IMR-90 (cell line): ENCODE results near the gene SLC47A2. TPM values are rescaled to one million over a fixed set of nuclear protein-coding genes. Genes with fewer than 3 reads are reported as not detected.

Source experiments
- ATAC-seq: fragments of 200-7000 bp; cut with Tn5 transposase; 2 replicates; pipeline ENCODE4 v1.9.1; 2020; ENCODE audit warnings: low read depth, mild to moderate bottlenecking, moderate library complexity
- BruUV-seq: library from RNA; stranded (reverse); fragments of 400-500 nt; replicated peaks from 2 replicates; lab custom pipeline; 2021; lab: Mats Ljungman, UMichigan
- CTCF ChIA-PET: fragments of 300-600 bp; formaldehyde crosslinking; extraction: SDS; loops from one replicate; lab custom pipeline; 2021; ENCODE audit warnings: antibody characterized with exemption; lab: Yijun Ruan, JAX
- POLR2A ChIA-PET: fragments of 300-600 bp; sonication (Branson Sonifier 250); formaldehyde crosslinking; loops from one replicate; lab custom pipeline; 2022; ENCODE audit warnings: antibody characterized with exemption; ENCODE audit not compliant: unreplicated experiment; lab: Charles Lee
- DNase-seq: peaks from one replicate; pipeline ENCODE4 v3.0.0; 2013
- H2AFZ ChIP-seq: replicated peaks from 2 replicates; pipeline ENCODE3; 2013; ENCODE audit warnings: low read length, mild to moderate bottlenecking; ENCODE audit not compliant: poor library complexity
- H2AK5ac ChIP-seq: 2 replicates; pipeline ENCODE4 v1.6.1; 2013; ENCODE audit warnings: low read depth, low read length, inconsistent platforms
- H2AK9ac ChIP-seq: replicated peaks from 2 replicates; pipeline ENCODE3; 2013; ENCODE audit warnings: mild to moderate bottlenecking, low read depth, low read length, moderate library complexity; ENCODE audit not compliant: poor library complexity
- H2BK120ac ChIP-seq: 2 replicates; pipeline ENCODE4 v1.6.1; 2013; ENCODE audit warnings: low read depth, low read length, inconsistent platforms
- H2BK15ac ChIP-seq: 3 replicates; pipeline ENCODE4 v1.6.1; 2013; ENCODE audit warnings: low read depth, low read length, inconsistent platforms
- H2BK20ac ChIP-seq: 2 replicates; pipeline ENCODE4 v1.6.1; 2013; ENCODE audit warnings: low read depth, mild to moderate bottlenecking, inconsistent platforms, low read length, moderate library complexity
- H2BK5ac ChIP-seq: 2 replicates; pipeline ENCODE4 v1.6.1; 2013; ENCODE audit warnings: mild to moderate bottlenecking, low read depth, low read length, inconsistent platforms; ENCODE audit not compliant: poor library complexity, severe bottlenecking
- H3K14ac ChIP-seq: replicated peaks from 2 replicates; pipeline ENCODE4 v1.6.1; 2013; ENCODE audit warnings: low read depth, low read length, inconsistent platforms
- H3K18ac ChIP-seq: 2 replicates; pipeline ENCODE4 v1.6.1; 2013; ENCODE audit warnings: low read depth, low read length, control low read depth
- H3K23ac ChIP-seq: 2 replicates; pipeline ENCODE4 v1.6.1; 2013; ENCODE audit warnings: low read depth, low read length, inconsistent platforms
- H3K27ac ChIP-seq: 2 replicates; pipeline ENCODE4 v1.5.1; 2013; ENCODE audit warnings: mild to moderate bottlenecking, control low read depth, low read length; ENCODE audit not compliant: insufficient read depth
- H3K27me3 ChIP-seq: 2 replicates; pipeline ENCODE4 v1.6.1; 2013; ENCODE audit warnings: low read length; ENCODE audit not compliant: control insufficient read depth, insufficient read depth
- H3K36me3 ChIP-seq: 2 replicates; pipeline ENCODE4 v1.6.1; 2013; ENCODE audit warnings: low read length, mixed read lengths; ENCODE audit not compliant: control insufficient read depth, insufficient read depth
- H3K4ac ChIP-seq: 2 replicates; pipeline ENCODE4 v1.6.1; 2013; ENCODE audit warnings: low read depth, low read length, inconsistent platforms
- H3K4me1 ChIP-seq: 2 replicates; pipeline ENCODE4 v1.6.1; 2013; ENCODE audit warnings: low read length, mixed read lengths; ENCODE audit not compliant: control insufficient read depth, insufficient read depth
- H3K4me2 ChIP-seq: 2 replicates; pipeline ENCODE4 v1.6.1; 2013; ENCODE audit warnings: low read depth, mild to moderate bottlenecking, control low read depth, low read length, moderate library complexity
- H3K4me3 ChIP-seq: 2 replicates; pipeline ENCODE4 v1.5.1; 2013; ENCODE audit warnings: low read depth, mild to moderate bottlenecking, control low read depth, low read length, moderate library complexity; ENCODE audit not compliant: insufficient read depth
- H3K56ac ChIP-seq: 2 replicates; pipeline ENCODE4 v1.6.1; 2013; ENCODE audit warnings: low read length, inconsistent platforms; ENCODE audit not compliant: insufficient read depth; ENCODE audit errors: extremely low read depth
- H3K79me1 ChIP-seq, 2 experiments: 2 replicates each; pipeline ENCODE4 v1.6.1; 2013; ENCODE audit warnings: low read length in 2 of 2, inconsistent platforms in 1 of 2, low read depth in 1 of 2
- H3K9ac ChIP-seq: 2 replicates; pipeline ENCODE4 v1.6.1; 2013; ENCODE audit warnings: low read depth, low read length, control low read depth
- H3K9me1 ChIP-seq: 2 replicates; pipeline ENCODE4 v1.6.1; 2013; ENCODE audit warnings: low read length, inconsistent platforms; ENCODE audit not compliant: insufficient read depth
- H3K9me3 ChIP-seq: 2 replicates; pipeline ENCODE4 v1.6.1; 2013; ENCODE audit warnings: low read length; ENCODE audit not compliant: control insufficient read depth, insufficient read depth
- H4K20me1 ChIP-seq: 2 replicates; pipeline ENCODE4 v1.6.1; 2013; ENCODE audit warnings: low read length, inconsistent platforms; ENCODE audit not compliant: insufficient read depth
- H4K5ac ChIP-seq: 2 replicates; pipeline ENCODE4 v1.6.1; 2013; ENCODE audit warnings: mild to moderate bottlenecking, low read depth, low read length, control low read depth
- H4K8ac ChIP-seq, 2 experiments: 2 replicates each; pipeline ENCODE4 v1.6.1; 2013; ENCODE audit warnings: low read depth in 2 of 2, low read length in 2 of 2, control low read depth in 1 of 2, inconsistent platforms in 1 of 2
- H4K91ac ChIP-seq: 2 replicates; pipeline ENCODE4 v1.6.1; 2013; ENCODE audit warnings: low read depth, low read length, inconsistent platforms; ENCODE audit not compliant: insufficient read depth
- BHLHE40 ChIP-seq: fragments of 150-350 bp; IDR thresholded peaks from 2 replicates; pipeline ENCODE4 v1.6.1; 2016; ENCODE audit warnings: mild to moderate bottlenecking, low read depth, low read length
- CHD1 ChIP-seq: IDR thresholded peaks from 2 replicates; pipeline ENCODE4 v1.6.1; 2012; ENCODE audit warnings: low read depth, low read length, improper control_type of control experiment
- FOS ChIP-seq: fragments of 150-350 bp; IDR thresholded peaks from 2 replicates; pipeline ENCODE4 v1.6.1; 2016; ENCODE audit warnings: low read depth, low read length
- MAZ ChIP-seq: IDR thresholded peaks from 2 replicates; pipeline ENCODE4 v1.6.1; 2012; ENCODE audit warnings: low read depth, mild to moderate bottlenecking, low read length, improper control_type of control experiment, moderate library complexity, borderline replicate concordance
- MXI1 ChIP-seq: IDR thresholded peaks from 2 replicates; pipeline ENCODE4 v1.6.1; 2012; ENCODE audit warnings: low read depth, mild to moderate bottlenecking, low read length, moderate library complexity, borderline replicate concordance
- POLR2A ChIP-seq: IDR thresholded peaks from 2 replicates; pipeline ENCODE4 v1.6.1; 2012; ENCODE audit warnings: mild to moderate bottlenecking, low read depth, low read length
- RFX5 ChIP-seq: IDR thresholded peaks from 2 replicates; pipeline ENCODE4 v1.8.0; 2012; ENCODE audit warnings: low read depth, mild to moderate bottlenecking, low read length, moderate library complexity
- WGBS, 2 experiments: methylation state at CpG; one replicate each; pipeline versions ENCODE4 v1.1.5 to v1.1.7; 2013; ENCODE audit warnings: missing lambda C conversion rate in 2 of 2; ENCODE audit not compliant: insufficient read length in 1 of 2; ENCODE audit errors: extremely low coverage in 2 of 2; 5-methylcytosine and 5-hydroxymethylcytosine counted together
- dilution Hi-C: fragments of 300-500 bp; cut with HindIII; formaldehyde crosslinking; loops from one replicate; pipeline ENCODE4 v1.14.3; 2018; ENCODE audit warnings: low sequenced_read_pairs; ENCODE audit not compliant: unreplicated experiment
- in situ Hi-C: fragments of 300-500 bp; cut with MboI; formaldehyde crosslinking; loops from 3 replicates; pipeline ENCODE4 v1.14.3; 2019; ENCODE audit warnings: low sequenced_read_pairs, inconsistent platforms, mixed read lengths
- intact Hi-C: fragments of 100-400 bp; cut with micrococcal nuclease; formaldehyde crosslinking; loops from 2 replicates; pipeline ENCODE4 v1.10.0; 2022
- polyA plus RNA-seq, 3 experiments: library from polyadenylated mRNA; depleted of rRNA; stranded (reverse); fragments of >200 nt; gene quantifications; 2 replicates each; pipeline ENCODE4 v1.2.3, GENCODE V29; 2012; ENCODE audit warnings: low replicate concordance in 1 of 3
- total RNA-seq: library from RNA; depleted of rRNA; stranded (reverse); fragments of >200 nt; gene quantifications from 2 replicates; pipeline ENCODE4 v1.2.3, GENCODE V29; 2012
- TF ChIP-seq, protein P1 (sequence below): fragments of 150-350 bp; IDR thresholded peaks from 2 replicates; pipeline ENCODE4 v1.6.1; 2017; ENCODE audit warnings: mild to moderate bottlenecking, antibody characterized with exemption, low read length, low read depth

SLC47A2 gene
- total and polyA plus RNA-seq, 2 of the 4 experiments (the other 2 are of a cell fraction): not detected

DNA sequence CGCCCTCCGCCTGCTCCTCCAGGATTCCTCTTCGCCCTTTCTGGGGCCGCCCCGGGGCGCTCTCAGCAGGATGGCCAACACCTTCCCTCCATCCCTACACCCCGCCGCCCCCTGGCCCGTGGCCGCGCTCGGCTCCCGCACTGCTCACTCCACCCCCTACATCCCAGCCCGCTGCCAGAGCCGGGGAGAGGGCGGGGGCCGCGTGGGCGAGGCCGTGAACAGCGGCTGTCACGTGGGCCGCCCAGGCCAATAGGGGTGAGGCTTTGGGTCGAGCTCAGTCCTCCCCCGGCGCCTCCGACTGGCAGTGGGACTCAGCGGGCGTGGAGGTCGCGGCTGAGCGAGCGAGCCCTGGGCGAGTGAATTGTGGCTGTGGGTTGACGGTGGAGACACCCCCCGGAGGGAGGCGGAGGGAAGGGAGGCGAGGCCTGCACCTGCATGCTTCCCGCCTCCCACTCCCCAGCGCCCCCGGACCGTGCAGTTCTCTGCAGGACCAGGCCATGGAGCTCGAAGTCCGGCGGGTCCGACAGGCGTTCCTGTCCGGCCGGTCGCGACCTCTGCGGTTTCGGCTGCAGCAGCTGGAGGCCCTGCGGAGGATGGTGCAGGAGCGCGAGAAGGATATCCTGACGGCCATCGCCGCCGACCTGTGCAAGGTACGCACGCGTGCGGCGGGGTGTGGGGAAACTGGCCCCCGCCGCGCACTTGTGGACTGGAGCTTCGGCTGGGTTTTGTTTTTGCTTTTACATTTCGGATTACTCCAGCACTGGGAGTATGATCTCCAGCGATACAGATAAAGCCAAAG, 67.7 kb downstream of the SLC47A2 start, which contains the start of gene ALDH3A2:
ALDH3A2 (plus strand) TSS at position 277 of the 799 bp plus-strand sequence; CDS start at position 498, 221 bp downstream.
- in situ Hi-C loops: no loop called here
- Histone ChIP-seq H2BK5ac (peak within 1 kb of the TSS; percentile 63), H3K4me1 (peaks cover 8% of the 10 kb centered on the region), H2AFZ (peak within 1 kb of the TSS; percentile 97), H2AK5ac (0 out of 2 replicates have a peak within 1 kb of the TSS, but pooled peaks have one; percentile 21), H4K20me1 (peaks cover 6% of the 10 kb centered on the region; the same call in 1 of the 2 replicates), H3K14ac (peak within 1 kb of the TSS; percentile 88), H3K4ac (peak within 1 kb of the TSS; percentile 91), H3K27me3 (peaks cover 26% of the 10 kb centered on the region), H2BK120ac (peak within 1 kb of the TSS; percentile 82), H3K36me3 (no peaks in the 10 kb centered on the region; the same call in 1 of the 2 replicates), H3K56ac (0 out of 2 replicates have a peak within 1 kb of the TSS, but pooled peaks have one; percentile 19), H3K18ac (peak within 1 kb of the TSS; percentile 94), H4K5ac (peak within 1 kb of the TSS; percentile 97), H3K4me3 (peak within 1 kb of the TSS; percentile 72), H2BK20ac (peak within 1 kb of the TSS; percentile 50; the same call in 1 of the 2 replicates), H3K4me2 (peak within 1 kb of the TSS; percentile 94), H3K9me3 (no peaks in the 10 kb centered on the region), H3K9ac (peak within 1 kb of the TSS; percentile 61), H4K8ac (peak within 1 kb of the TSS; percentile 88 to 89), H3K23ac (peak within 1 kb of the TSS; percentile 96), H2AK9ac (peak within 1 kb of the TSS; percentile 79), H2BK15ac (peak within 1 kb of the TSS; percentile 63; the same call in 2 of the 3 replicates), H3K79me1 (no peaks in the 10 kb centered on the region), H3K9me1 (no peaks in the 10 kb centered on the region), H4K91ac (peak within 1 kb of the TSS; percentile 94), H3K27ac (peak within 1 kb of the TSS; percentile 64)
- intact Hi-C loops: loop anchor here (2.0 to 5.0 kb wide), 3 partner anchors 114 to 286 kb away; partner anchors contain the start of gene B9D1
- 2% methylated on average over 19 of the region's 71 CpGs; no CpG with 5 or more reads in 1 of the 2 experiments for WGBS, 2 experiments
- TF ChIP-seq MAZ (peak; percentile 81; the same call in 1 of the 2 replicates), MXI1 (peak; percentile 21; the same call in 1 of the 2 replicates), CHD1 (no peak), FOS (no peak), RFX5 (no peak), BHLHE40 (no peak), POLR2A (peak; percentile 52; the same call in 1 of the 2 replicates)
- TF ChIP-seq, protein P1, sequence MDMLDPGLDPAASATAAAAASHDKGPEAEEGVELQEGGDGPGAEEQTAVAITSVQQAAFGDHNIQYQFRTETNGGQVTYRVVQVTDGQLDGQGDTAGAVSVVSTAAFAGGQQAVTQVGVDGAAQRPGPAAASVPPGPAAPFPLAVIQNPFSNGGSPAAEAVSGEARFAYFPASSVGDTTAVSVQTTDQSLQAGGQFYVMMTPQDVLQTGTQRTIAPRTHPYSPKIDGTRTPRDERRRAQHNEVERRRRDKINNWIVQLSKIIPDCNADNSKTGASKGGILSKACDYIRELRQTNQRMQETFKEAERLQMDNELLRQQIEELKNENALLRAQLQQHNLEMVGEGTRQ: peak; percentile 98
- DNase-seq (peak; percentile 79), ATAC-seq (peak; percentile 96)
- dilution Hi-C loops: no loop called here
- POLR2A ChIA-PET: interaction anchor here (0.6 kb wide), 1 partner anchor 8 kb away, joined by 3 read pairs; no protein-coding TSS in a partner anchor
- BruUV-seq: no TSS peak
- CTCF ChIA-PET: interaction anchor here (0.6 to 2.2 kb wide), 5 partner anchors 13 to 163 kb away, joined by 3 to 15 read pairs (median 3); no protein-coding TSS in a partner anchor
